ENCODE measurements around the gene CARMIL1.

Gene CARMIL1

DNA sequence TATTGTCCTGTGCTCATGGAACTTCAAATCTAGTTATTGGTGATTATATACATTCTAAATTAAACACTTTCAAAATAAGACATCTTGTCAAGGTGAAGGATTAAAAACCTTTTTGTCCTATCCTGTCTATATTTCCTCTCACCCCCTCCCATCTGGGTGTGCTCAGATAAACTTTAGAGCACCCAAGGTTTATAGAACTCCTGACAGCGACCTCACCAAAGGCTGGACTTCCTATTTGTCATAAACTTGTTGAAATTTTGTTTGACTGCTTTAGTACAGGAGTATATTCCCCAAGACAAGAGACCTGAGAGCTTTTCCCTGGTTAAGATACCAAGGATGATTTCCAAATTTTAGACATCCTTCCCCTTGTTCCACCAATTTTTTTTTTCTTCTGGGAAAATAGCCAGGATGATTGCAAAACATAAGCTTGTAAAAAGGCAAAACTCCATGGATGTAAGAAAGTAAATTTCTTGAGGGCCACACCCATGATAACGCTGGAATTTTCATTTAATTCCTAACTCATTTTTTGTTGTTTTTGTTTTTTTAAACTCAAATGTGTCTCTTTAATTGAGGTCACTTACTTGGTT is 33.0 kb downstream of the CARMIL1 start:
- TF ChIP-seq CTCF (IDR thresholded peaks at IDR 0.05; ENCODE audit: low read depth, low read length) = no peak

DNA sequence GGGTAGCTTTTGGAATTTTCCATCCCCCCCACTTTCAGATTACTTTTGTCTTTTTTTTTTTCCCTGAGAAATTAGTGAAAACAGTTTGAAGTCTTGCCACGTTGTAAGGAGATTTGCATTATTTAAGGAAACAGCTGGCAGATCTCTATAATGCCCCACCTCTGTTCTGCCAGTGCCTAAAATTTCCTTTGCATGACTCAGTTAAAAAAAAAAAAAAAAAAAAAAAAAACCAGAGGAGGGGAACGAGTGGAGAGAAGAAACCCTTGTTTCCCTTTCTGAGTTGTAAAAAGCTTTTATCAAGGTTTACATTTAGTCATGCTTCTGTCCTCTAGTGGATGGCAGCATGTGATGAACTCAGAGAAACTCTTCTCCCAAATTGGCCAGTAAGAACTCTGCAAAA is 33.5 kb downstream of the CARMIL1 start:
- Histone ChIP-seq H3K9me3 (ENCODE audit: severe bottlenecking) (no peaks in the 10 kb centered on the region), H3K27me3 (ENCODE audit: insufficient read depth, low read depth, severe bottlenecking) (no peaks in the 10 kb centered on the region), H3K27ac (no peak overlapping the region), H3K36me3 (no peaks in the 10 kb centered on the region), H3K4me3 (ENCODE audit: low read depth, low read length) (no peak overlapping the region)
- no peak for TF ChIP-seq CTCF (IDR thresholded peaks at IDR 0.05; ENCODE audit: low read depth, low read length)
- DNase-seq = no peak

More for the DNA sequence above, 33.0 kb downstream of the CARMIL1 start:
- H3K9me3 ChIP-seq (ENCODE audit: severe bottlenecking) = no peaks in the 10 kb centered on the region
- no peak overlapping the region for H3K27ac ChIP-seq
- H3K27me3 ChIP-seq (ENCODE audit: insufficient read depth, low read depth, severe bottlenecking) = no peaks in the 10 kb centered on the region
- no peak for DNase-seq
- H3K4me3 ChIP-seq (ENCODE audit: low read depth, low read length) = no peak overlapping the region
- no peaks in the 10 kb centered on the region for H3K36me3 ChIP-seq

- Histone ChIP-seq H3K9me3 (ENCODE audit: severe bottlenecking) (no peaks in the 10 kb centered on the region), H3K4me3 (ENCODE audit: low read depth, low read length) (no peak overlapping the region), H3K36me3 (no peaks in the 10 kb centered on the region), H3K27me3 (ENCODE audit: insufficient read depth, low read depth, severe bottlenecking) (no peaks in the 10 kb centered on the region), H3K27ac (no peak overlapping the region)
- no peak for DNase-seq
- TF ChIP-seq CTCF (IDR thresholded peaks at IDR 0.05; ENCODE audit: low read depth, low read length) = no peak
Observed at GRCh38 chr6:25314509-25315175, 35.5 kb downstream of the CARMIL1 start.

- Histone ChIP-seq H3K4me3 (ENCODE audit: low read depth, low read length) (no peak overlapping the region), H3K36me3 (no peaks in the 10 kb centered on the region), H3K27ac (no peak overlapping the region), H3K9me3 (ENCODE audit: severe bottlenecking) (no peaks in the 10 kb centered on the region), H3K27me3 (ENCODE audit: insufficient read depth, low read depth, severe bottlenecking) (no peaks in the 10 kb centered on the region)
- DNase-seq = no peak
- TF ChIP-seq CTCF (IDR thresholded peaks at IDR 0.05; ENCODE audit: low read depth, low read length) = no peak
Observed at GRCh38 chr6:25315194-25316177, 36.3 kb downstream of the CARMIL1 start.

DNA sequence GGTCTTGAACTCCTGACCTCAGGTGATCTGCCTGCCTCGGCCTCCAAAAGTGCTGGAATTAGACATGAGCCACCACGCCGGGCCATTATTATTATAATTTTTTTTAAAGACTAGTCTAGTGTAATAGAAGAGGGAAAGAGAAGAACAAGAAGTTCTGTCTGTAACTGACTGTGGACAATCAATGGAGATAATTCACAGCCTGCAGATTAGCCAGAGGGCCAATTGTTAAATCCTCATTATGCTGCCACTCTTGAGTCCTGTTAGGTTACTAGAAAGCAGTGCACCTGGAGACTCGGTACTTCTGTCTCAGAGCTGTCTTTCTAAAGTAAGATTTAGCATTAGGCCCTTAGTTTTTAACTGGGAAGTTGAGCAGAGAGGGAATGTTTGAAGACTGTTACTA is 37.5 kb downstream of the CARMIL1 start:
- no peak for TF ChIP-seq CTCF (IDR thresholded peaks at IDR 0.05; ENCODE audit: low read depth, low read length)
- no peaks in the 10 kb centered on the region for H3K9me3 ChIP-seq (ENCODE audit: severe bottlenecking)
- no peak overlapping the region for H3K27ac ChIP-seq
- no peak for DNase-seq
- no peaks in the 10 kb centered on the region for H3K27me3 ChIP-seq (ENCODE audit: insufficient read depth, low read depth, severe bottlenecking)
- no peak overlapping the region for H3K4me3 ChIP-seq (ENCODE audit: low read depth, low read length)
- H3K36me3 ChIP-seq = no peaks in the 10 kb centered on the region
